Hypothalamus (tissue), 51 donors: Measurements from ENCODE around the gene ARHGEF12.
"Not testable (repeated sequence)": the region's sequence is repeated elsewhere in the genome, so short reads cannot be mapped to it uniquely, and the experiment has no call there.

Experiments used
- DNase-seq, 51 donors: peaks; one replicate each; lab custom pipeline; 2025; lab: John Stamatoyannopoulos, UW

ARHGEF12 gene

DNA sequence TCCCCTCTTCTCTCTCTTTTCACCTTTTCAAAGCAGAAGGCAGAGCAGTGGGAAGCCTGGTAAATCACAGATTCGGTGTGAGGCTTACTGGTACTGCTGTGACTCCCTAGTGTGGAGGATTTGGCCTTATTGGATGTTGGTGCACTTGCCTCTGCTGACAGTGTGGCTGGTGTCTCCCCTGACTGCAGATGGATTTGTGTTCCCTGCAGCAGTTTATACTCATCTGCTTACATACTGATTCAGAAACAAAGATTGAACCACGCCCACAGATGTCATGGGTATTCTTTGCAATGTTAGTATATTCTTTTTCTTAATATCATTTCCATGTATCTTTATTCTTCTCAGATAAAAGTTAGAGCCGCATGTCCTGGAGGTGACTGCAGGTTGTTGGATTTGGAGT lies 148.5 kb downstream of the ARHGEF12 start:
- DNase-seq: no peak

DNA sequence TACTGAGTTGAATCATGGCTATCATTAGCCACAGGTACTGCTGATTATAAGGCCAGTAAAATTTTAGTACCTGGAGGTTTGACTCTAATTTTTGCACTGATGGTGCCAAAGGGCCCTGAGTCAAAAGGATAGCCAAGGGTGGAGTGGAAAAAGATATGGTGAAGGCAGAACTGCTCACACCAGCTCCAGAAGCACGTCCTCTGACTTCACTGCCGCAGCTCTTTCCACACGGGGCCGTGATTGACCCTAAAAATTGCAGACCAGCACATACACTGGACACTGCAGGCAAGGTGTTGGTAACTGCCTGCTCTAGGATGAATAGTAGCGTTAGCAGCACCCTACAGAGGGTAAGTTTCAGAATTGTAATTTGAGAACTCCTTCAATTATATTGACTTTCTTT lies 149.9 kb downstream of the ARHGEF12 start:
- no peak for DNase-seq

- no peak for DNase-seq
Observed at GRCh38 chr11:120489799-120490198, 153.6 kb downstream of the ARHGEF12 start.

- DNase-seq: no peak
Observed at GRCh38 chr11:120492486-120492885, 156.3 kb downstream of the ARHGEF12 start.

DNA sequence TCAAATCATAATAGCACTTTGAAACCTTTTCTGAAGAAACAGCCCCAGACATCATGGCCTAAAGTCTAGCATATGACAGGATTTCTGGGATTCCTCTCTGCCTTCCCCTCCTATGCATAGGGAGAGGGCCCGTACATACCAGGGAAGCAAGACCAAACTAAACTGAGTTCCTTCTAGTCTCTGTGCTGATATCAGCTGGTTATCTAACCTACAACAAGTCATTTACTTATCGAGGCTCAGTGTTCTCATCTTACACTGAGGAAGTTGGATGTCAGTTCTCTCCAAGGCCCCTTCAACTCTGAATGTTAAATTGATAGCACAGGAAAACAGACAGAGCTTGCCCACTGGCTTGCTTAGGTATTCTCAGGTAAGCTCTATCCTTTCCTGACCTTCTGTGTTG lies 158.4 kb downstream of the ARHGEF12 start:
- no peak for DNase-seq

GRCh38 chr11:120499088-120499487 lies 162.9 kb downstream of the ARHGEF12 start:
- DNase-seq: no peak

DNA sequence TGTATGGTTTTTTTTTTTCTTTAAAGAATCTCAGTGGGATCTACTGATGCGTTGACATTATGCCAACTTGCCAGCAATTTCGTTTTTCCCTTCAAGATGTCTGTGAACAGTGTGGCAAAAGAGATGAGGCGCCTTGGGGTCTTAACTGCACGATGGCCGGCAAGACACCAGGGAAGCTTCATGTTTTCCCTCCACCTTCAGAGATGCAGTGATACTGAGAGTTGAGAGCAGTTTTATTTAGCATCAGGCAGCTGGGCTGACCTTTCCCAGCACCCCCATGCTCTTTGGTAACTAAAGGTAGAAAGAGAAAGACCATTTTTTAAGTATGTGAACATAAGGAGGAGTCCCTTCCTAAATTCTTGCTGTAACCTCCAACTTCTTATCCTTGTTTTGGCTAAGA lies 163.6 kb downstream of the ARHGEF12 start:
- no peak for DNase-seq

DNA sequence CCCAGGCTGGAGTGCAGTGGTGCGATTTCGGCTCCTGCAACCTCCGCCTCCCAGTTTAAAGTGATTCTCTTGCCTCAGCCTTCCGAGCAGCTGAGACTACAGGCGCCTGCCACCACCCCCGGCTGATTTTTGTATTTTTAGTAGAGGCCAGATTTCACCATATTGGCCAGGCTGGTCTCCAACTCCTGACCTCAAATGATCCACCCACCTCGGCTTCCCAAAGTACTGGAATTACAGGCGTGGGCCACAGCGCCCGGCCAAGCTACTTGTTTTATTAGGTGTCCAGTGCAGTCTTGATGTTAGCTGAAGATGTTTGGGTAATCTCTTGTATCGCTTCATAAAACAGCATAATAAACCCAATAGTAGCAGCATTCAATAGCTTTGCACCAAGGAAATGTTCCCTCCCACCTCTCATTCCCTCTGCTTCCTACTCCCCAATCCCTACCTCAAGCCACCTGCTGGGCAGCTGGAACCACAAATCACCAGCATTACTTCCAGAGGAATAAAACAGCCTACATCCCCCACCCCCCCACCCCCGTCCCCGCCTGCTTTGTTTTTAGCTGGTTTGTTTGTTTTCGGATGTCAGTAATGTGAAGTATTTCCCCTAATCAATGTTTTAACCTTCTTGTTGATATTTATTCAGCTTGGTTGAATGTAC lies 164.3 kb downstream of the ARHGEF12 start:
- DNase-seq: no peak

DNA sequence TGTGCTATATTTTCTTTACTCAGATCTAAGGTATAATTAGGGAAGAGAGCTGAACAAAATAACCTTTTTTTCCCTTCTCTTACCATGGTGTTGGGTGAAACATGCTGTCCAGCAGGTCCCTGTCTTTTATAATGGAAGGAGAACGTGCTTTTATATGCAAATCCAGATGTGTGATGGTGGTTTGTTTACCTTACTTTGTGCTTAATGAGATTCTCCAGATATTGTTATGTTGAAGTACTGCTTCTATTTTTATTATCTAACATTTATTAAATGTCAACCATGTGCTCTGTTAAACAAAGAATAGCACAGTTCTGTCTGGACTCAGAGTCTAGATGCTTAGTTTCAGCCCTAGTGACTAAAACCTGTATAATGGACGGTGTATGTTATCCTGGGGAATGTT lies 165.2 kb downstream of the ARHGEF12 start:
- no peak for DNase-seq

DNA sequence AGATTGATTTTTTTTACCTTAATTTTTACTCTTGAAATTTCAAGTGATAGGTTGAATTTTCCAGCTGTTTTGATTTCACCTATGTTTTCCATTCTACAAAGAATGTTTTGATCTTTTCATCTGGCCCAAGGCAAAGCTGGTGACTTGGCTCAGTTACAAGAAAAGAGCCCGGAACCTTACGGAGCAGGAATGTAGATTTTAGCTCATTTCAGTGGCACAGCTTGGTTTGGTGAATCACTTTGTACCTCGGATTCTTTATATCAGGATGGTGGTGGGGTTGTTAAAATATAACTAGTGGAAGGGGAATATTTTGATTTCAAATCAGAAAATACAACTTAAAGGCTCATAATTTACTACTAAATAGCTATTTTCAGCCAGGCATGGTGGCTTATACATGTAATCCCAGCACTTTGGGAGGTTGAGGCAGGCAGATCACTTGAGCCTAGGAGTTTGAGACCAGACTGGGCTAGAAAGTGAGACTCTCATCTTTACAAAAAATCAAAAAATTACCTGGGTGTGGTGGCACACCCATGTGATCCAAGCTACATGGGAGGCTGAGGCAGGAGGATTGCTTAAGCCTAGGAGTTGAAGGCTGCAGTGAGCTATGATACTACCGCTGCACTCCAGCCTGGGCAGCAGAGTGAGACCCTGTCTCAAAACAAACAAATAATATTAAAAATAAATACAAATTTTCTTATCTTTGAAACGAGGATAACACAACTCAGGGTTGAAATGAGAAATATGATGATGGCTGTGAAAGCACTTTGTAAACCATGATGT lies 166.0 kb downstream of the ARHGEF12 start:
- no peak for DNase-seq

- not testable (repeated sequence) for DNase-seq
Observed at GRCh38 chr11:120503529-120503928, 167.3 kb downstream of the ARHGEF12 start.

DNA sequence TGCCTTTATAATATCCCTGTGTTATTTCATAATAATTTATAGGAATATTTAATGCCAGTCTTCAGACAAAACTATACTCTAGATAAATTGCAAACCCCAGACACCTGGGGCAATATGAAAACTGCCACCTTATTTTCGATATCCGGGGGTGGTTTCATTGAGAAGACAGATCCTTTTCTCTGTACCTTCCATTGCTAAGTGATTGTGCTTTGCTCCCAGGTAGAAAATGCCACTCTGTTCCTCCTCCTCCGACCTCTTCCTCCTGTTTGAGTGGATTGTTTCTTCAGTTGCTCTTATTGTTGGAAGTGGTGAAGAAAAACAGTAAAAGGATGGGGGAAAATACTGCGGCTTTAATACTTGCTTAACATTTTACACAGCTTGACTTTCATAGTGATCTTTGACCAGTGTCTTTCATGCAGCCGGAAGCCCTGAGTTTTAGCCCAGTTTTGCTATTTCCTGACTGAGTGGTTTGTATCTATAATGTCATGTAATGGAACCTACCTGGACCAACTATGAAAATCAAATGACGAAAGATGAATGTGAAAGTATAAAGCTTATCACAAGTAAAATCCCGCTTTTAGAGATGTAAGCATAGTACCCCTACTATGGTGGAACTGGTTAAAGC lies 169.7 kb downstream of the ARHGEF12 start:
- DNase-seq: no peak

GRCh38 chr11:120509346-120510053 lies 173.3 kb downstream of the ARHGEF12 start:
- no peak for DNase-seq

DNA sequence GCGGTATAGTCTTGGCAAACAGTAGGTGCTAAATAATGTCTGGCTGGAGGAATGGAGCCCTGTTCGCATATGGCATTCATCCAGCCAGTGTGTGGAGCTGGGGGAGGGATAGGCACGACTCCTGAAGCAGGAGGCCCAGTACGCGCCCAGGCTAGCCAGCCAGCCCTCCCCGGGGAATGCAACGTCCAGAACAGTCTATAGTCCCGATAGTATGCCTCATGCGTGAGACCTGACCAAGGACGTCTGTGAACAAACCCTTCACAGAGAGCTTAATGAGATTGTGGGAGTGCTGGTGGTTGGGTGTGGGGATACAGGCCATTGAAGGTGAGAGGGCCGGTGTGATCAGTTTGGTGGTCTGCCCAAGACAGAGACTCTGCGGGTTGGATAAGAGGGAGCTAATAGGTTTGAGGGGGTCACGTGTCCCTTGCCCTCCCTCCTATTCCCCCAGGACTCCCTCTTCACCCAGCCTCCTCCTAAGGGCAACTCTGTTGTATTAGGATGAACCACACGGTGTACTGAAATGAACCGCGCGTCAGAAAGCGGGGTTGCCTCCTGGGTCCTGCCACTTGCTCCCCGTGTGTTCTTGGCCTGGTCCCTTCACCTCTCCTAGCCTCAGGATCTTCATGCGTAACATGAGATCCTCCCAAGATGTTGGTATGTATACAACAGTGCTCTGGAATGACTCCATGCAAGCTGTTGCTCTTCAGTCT lies 174.3 kb downstream of the ARHGEF12 start:
- DNase-seq: no peak

GRCh38 chr11:120511116-120511819 lies 175.1 kb downstream of the ARHGEF12 start, which contains the start of gene GRIK4:
Gene GRIK4 (plus strand): TSS chr11:120511748. CDS start chr11:120660319, 148,571 bp downstream.
- DNase-seq: peak in 48 of 51 donors; percentile 28 to 94 (median 73)

DNA sequence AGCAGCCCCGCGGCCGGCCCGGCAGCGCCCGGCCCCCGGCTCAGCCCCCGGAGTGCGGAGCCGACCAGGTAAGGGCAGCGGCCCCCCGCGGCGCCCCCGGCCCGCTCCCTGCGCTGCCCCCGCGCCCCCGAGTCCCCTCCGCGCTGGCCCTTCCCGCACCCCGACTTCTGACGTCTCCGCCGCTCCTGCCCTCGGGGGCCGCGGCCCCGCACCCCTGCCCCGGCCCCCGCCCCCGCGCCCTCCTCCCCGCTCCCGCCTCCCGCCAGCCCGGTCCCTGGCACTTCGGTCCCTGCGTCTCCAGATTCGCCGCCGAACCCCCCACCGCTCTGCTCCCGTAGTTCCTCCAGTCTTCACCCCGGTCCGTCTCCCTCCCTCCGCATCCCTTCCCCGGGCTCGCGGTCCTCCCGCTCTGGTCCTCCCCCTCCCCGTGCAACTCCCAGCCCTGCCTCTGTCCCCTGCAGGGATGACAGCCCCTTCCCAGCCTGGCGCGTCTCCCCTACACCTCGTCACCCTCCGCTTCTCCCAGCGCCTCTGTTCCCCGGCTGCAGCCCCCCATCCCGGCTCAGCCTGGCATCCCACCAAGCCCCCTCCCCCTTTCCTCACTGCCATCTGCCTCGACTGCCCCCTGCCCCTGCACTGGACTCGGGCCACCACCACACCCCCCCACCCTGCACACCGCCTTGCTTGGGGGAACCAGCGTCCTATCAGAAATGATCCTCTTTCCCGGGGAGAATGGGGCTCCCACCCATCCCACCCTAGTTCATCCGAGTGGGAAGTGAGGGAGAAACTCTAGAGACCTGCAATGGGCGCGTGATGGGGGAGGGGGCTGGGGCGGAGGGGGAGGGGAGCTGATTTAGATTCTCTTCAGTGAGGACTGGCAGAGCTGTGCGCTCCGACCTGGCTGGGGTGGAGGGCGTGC lies 175.9 kb downstream of the ARHGEF12 start:
- peak in 12 of 51 donors; percentile 27 to 62 (median 38) for DNase-seq

DNA sequence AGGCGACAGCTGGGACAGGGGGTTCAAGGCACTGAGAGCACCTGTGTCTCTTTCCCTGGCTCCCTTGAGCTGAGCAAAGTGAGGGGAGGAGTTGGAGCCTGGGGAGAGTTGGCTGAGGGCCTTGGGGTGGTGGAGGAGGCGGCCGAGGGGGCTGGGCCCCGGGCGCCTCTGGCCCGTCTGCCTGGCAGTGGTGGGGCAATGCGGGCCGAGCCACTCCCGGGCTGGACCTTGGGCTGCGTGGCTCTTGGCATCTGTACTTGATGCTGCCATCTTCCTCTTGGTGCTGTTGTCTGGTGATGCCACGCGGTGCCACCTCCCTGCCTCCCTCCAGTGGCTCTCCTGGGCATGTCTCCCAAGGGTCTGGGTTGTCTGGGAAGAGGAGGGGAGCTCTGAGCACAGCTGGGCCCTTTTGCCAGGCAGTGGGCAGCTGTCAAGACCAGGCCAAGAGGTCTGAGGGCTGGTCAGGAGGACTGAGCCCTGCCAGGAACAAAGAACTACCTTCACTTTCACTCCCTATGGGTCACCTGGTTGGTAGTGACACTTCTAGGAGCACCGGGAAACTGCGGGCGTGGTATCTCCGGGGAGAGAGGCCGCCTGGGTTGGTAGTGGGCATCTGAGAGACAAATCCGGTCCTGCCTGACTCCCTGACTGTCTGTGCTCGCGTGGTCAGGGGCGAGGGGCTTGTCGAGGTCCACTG lies 176.7 kb downstream of the ARHGEF12 start:
- peak in 27 of 51 donors; percentile 9 to 66 (median 43) for DNase-seq
